Measurements from ENCODE around the gene FRMD3.
A peak's percentile ranks its signal among the peaks of the same experiment; 100 is the strongest.

FRMD3 gene

DNA sequence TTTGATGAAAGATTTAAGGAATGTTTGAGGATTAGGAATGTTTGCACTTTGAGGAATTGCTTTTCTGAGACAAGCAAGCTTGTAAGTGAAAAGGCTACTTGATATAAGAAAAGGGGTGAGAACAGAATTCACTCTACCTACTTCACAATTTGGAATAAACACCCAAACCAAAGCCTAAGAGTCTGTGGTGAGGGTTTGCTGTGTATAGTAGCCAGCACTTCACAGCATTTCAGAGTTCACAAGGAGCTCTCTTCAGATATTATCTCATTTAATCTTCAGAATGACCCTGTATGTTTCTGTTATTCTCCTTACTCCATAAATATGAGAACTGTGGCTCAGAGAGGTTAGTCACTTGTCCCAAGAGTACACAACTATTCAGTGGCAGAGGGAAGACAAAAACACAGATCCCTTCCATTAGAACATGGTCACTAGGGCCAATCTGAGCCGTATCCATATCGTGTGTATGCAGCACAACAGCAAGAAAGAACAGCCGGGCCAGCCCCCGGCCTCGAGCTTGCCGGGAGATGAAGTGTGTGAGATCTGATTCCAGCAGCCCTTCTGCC lies 92.4 kb downstream of the FRMD3 start:
- no peaks in the 10 kb centered on the region for H3K36me3 ChIP-seq (ENCODE audit: control insufficient read depth, insufficient read depth, low read length)
- no peak overlapping the region for H3K4me3 ChIP-seq (ENCODE audit: low read length)
- H3K4me1 ChIP-seq (ENCODE audit: control insufficient read depth, insufficient read depth, low read length): no peaks in the 10 kb centered on the region
- H3K27me3 ChIP-seq (ENCODE audit: control insufficient read depth, insufficient read depth, low read length): no peaks in the 10 kb centered on the region
- DNase-seq (ENCODE audit: low read depth, low spot score): no peak
- WGBS (ENCODE audit: insufficient coverage, insufficient read length): no CpG with 5 or more reads among the region's 6 CpGs
- H3K27ac ChIP-seq (ENCODE audit: low read length): no peak overlapping the region
- H3K9me3 ChIP-seq (ENCODE audit: control insufficient read depth, insufficient read depth, low read length): no peaks in the 10 kb centered on the region

DNA sequence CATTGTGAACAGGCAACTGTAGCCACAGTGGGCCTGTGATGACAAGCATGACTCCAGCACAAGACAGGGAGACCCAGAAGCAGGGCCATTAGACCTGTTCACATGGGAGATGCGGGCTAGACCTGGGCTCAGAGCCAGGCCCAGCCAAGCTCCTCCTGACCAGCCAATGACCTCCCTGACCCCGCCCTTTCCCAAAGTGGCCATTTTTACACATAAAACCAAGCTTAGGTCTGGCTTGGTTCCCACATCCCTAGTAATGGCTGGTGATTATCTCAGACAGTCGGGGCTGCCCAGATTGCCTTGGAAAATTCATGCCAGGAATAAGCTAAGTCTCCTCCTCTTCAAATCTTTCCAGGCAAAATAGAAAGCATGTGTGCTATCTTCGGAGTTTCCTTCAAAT lies 94.1 kb downstream of the FRMD3 start:
- Histone ChIP-seq H3K9me3 (ENCODE audit: control insufficient read depth, insufficient read depth, low read length) (no peaks in the 10 kb centered on the region), H3K27me3 (ENCODE audit: control insufficient read depth, insufficient read depth, low read length) (no peaks in the 10 kb centered on the region), H3K4me3 (ENCODE audit: low read length) (no peak overlapping the region), H3K4me1 (ENCODE audit: control insufficient read depth, insufficient read depth, low read length) (no peaks in the 10 kb centered on the region), H3K36me3 (ENCODE audit: control insufficient read depth, insufficient read depth, low read length) (no peaks in the 10 kb centered on the region), H3K27ac (ENCODE audit: low read length) (no peak overlapping the region)
- WGBS (ENCODE audit: insufficient coverage, insufficient read length): no CpG with 5 or more reads among the region's 4 CpGs
- no peak for DNase-seq (ENCODE audit: low read depth, low spot score)

GRCh38 chr9:83441390-83441789 lies 96.8 kb downstream of the FRMD3 start:
- H3K4me1 ChIP-seq (ENCODE audit: control insufficient read depth, insufficient read depth, low read length): no peaks in the 10 kb centered on the region
- no peaks in the 10 kb centered on the region for H3K9me3 ChIP-seq (ENCODE audit: control insufficient read depth, insufficient read depth, low read length)
- no peaks in the 10 kb centered on the region for H3K27me3 ChIP-seq (ENCODE audit: control insufficient read depth, insufficient read depth, low read length)
- H3K4me3 ChIP-seq (ENCODE audit: low read length): no peak overlapping the region
- DNase-seq (ENCODE audit: low read depth, low spot score): no peak
- no CpG with 5 or more reads among the region's 3 CpGs for WGBS (ENCODE audit: insufficient coverage, insufficient read length)
- no peaks in the 10 kb centered on the region for H3K36me3 ChIP-seq (ENCODE audit: control insufficient read depth, insufficient read depth, low read length)
- no peak overlapping the region for H3K27ac ChIP-seq (ENCODE audit: low read length)

DNA sequence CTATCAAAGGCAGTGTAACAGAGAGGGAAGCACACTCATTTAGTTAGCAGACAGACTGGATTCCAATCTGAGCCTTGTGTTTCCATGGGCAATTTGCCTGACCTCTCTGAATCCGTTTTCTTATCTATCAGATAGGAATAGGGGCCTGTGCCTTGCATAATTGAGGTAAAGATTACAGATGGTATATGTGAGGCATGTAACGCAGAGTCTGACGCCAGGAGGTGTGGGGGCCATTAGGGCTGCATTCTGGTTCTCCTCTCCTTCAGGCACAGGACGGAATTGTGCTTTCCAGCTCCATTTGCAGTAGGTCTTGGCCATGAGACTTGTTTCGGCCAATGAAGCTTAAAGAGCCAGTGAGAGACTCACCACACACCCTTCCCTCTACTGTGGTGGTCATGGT lies 97.6 kb downstream of the FRMD3 start:
- H3K9me3 ChIP-seq (ENCODE audit: control insufficient read depth, insufficient read depth, low read length): no peaks in the 10 kb centered on the region
- H3K27ac ChIP-seq (ENCODE audit: low read length): no peak overlapping the region
- no peak overlapping the region for H3K4me3 ChIP-seq (ENCODE audit: low read length)
- H3K27me3 ChIP-seq (ENCODE audit: control insufficient read depth, insufficient read depth, low read length): no peaks in the 10 kb centered on the region
- H3K36me3 ChIP-seq (ENCODE audit: control insufficient read depth, insufficient read depth, low read length): no peaks in the 10 kb centered on the region
- H3K4me1 ChIP-seq (ENCODE audit: control insufficient read depth, insufficient read depth, low read length): no peaks in the 10 kb centered on the region
- WGBS (ENCODE audit: insufficient coverage, insufficient read length): no CpG with 5 or more reads among the region's 5 CpGs
- DNase-seq (ENCODE audit: low read depth, low spot score): no peak

DNA sequence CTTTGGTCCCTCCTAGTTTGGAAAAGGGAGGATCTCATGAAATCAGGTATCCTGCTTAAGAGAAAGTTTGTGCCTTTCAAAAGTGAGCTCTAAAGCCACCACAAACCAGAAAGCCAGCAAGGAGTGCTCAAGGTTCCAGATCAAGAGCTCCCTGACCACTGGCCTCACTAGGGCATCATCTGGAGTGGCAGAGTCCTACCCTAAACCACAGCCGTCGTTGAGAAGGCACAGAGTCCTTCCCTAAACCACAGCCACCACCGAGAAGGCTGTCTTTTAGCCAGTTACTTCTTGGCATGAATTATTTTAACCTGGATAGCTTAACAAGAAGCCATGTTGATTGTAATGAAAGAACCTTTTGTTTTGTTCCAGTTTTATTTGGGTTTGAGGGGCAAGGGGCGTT lies 102.9 kb downstream of the FRMD3 start:
- Histone ChIP-seq H3K9me3 (ENCODE audit: control insufficient read depth, insufficient read depth, low read length) (no peaks in the 10 kb centered on the region), H3K27me3 (ENCODE audit: control insufficient read depth, insufficient read depth, low read length) (no peaks in the 10 kb centered on the region), H3K36me3 (ENCODE audit: control insufficient read depth, insufficient read depth, low read length) (no peaks in the 10 kb centered on the region), H3K4me3 (ENCODE audit: low read length) (no peak overlapping the region), H3K4me1 (ENCODE audit: control insufficient read depth, insufficient read depth, low read length) (peaks cover 4% of the 10 kb centered on the region; the same call in 1 of the 2 replicates), H3K27ac (ENCODE audit: low read length) (no peak overlapping the region)
- no peak for DNase-seq (ENCODE audit: low read depth, low spot score)
- WGBS (ENCODE audit: insufficient coverage, insufficient read length): no CpG with 5 or more reads among the region's 4 CpGs

- no peak for DNase-seq (ENCODE audit: low read depth, low spot score)
- Histone ChIP-seq H3K4me3 (ENCODE audit: low read length) (no peak overlapping the region), H3K4me1 (ENCODE audit: control insufficient read depth, insufficient read depth, low read length) (peaks cover 4% of the 10 kb centered on the region; the same call in 1 of the 2 replicates), H3K27me3 (ENCODE audit: control insufficient read depth, insufficient read depth, low read length) (no peaks in the 10 kb centered on the region), H3K9me3 (ENCODE audit: control insufficient read depth, insufficient read depth, low read length) (no peaks in the 10 kb centered on the region), H3K27ac (ENCODE audit: low read length) (no peak overlapping the region), H3K36me3 (ENCODE audit: control insufficient read depth, insufficient read depth, low read length) (no peaks in the 10 kb centered on the region)
- WGBS (ENCODE audit: insufficient coverage, insufficient read length): no CpG with 5 or more reads among the region's 1 CpG
These were observed 103.9 kb downstream of the FRMD3 start for GRCh38 chr9:83434254-83434653.

GRCh38 chr9:83433846-83434245 lies 104.4 kb downstream of the FRMD3 start:
- no CpG with 5 or more reads among the region's 1 CpG for WGBS (ENCODE audit: insufficient coverage, insufficient read length)

GRCh38 chr9:83432877-83433550 lies 105.2 kb downstream of the FRMD3 start:
- DNase-seq (ENCODE audit: low read depth, low spot score): no peak
- H3K4me3 ChIP-seq (ENCODE audit: low read length): no peak overlapping the region
- H3K4me1 ChIP-seq (ENCODE audit: control insufficient read depth, insufficient read depth, low read length): peaks cover 4% of the 10 kb centered on the region; the same call in 1 of the 2 replicates
- no peaks in the 10 kb centered on the region for H3K27me3 ChIP-seq (ENCODE audit: control insufficient read depth, insufficient read depth, low read length)
- H3K9me3 ChIP-seq (ENCODE audit: control insufficient read depth, insufficient read depth, low read length): no peaks in the 10 kb centered on the region
- no CpG with 5 or more reads among the region's 2 CpGs for WGBS (ENCODE audit: insufficient coverage, insufficient read length)
- no peak overlapping the region for H3K27ac ChIP-seq (ENCODE audit: low read length)
- no peaks in the 10 kb centered on the region for H3K36me3 ChIP-seq (ENCODE audit: control insufficient read depth, insufficient read depth, low read length)

More at GRCh38 chr9:83433846-83434245, 104.4 kb downstream of the FRMD3 start:
- H3K36me3 ChIP-seq (ENCODE audit: control insufficient read depth, insufficient read depth, low read length): no peaks in the 10 kb centered on the region
- DNase-seq (ENCODE audit: low read depth, low spot score): no peak
- H3K27ac ChIP-seq (ENCODE audit: low read length): no peak overlapping the region
- H3K27me3 ChIP-seq (ENCODE audit: control insufficient read depth, insufficient read depth, low read length): no peaks in the 10 kb centered on the region
- no peak overlapping the region for H3K4me3 ChIP-seq (ENCODE audit: low read length)
- peaks cover 4% of the 10 kb centered on the region; the same call in 1 of the 2 replicates for H3K4me1 ChIP-seq (ENCODE audit: control insufficient read depth, insufficient read depth, low read length)
- no peaks in the 10 kb centered on the region for H3K9me3 ChIP-seq (ENCODE audit: control insufficient read depth, insufficient read depth, low read length)

- peaks cover 4% of the 10 kb centered on the region; the same call in 1 of the 2 replicates for H3K4me1 ChIP-seq (ENCODE audit: control insufficient read depth, insufficient read depth, low read length)
- WGBS (ENCODE audit: insufficient coverage, insufficient read length): no CpG with 5 or more reads among the region's 6 CpGs
- DNase-seq (ENCODE audit: low read depth, low spot score): peak; percentile 22
- H3K27ac ChIP-seq (ENCODE audit: low read length): no peak overlapping the region
- H3K9me3 ChIP-seq (ENCODE audit: control insufficient read depth, insufficient read depth, low read length): no peaks in the 10 kb centered on the region
- H3K4me3 ChIP-seq (ENCODE audit: low read length): no peak overlapping the region
- H3K36me3 ChIP-seq (ENCODE audit: control insufficient read depth, insufficient read depth, low read length): no peaks in the 10 kb centered on the region
- no peaks in the 10 kb centered on the region for H3K27me3 ChIP-seq (ENCODE audit: control insufficient read depth, insufficient read depth, low read length)
These were observed 106.0 kb downstream of the FRMD3 start for GRCh38 chr9:83432104-83432627.

- no peak overlapping the region for H3K27ac ChIP-seq (ENCODE audit: low read length)
- H3K9me3 ChIP-seq (ENCODE audit: control insufficient read depth, insufficient read depth, low read length): no peaks in the 10 kb centered on the region
- no peaks in the 10 kb centered on the region for H3K27me3 ChIP-seq (ENCODE audit: control insufficient read depth, insufficient read depth, low read length)
- no CpG with 5 or more reads among the region's 7 CpGs for WGBS (ENCODE audit: insufficient coverage, insufficient read length)
- peaks cover 4% of the 10 kb centered on the region; the same call in 1 of the 2 replicates for H3K4me1 ChIP-seq (ENCODE audit: control insufficient read depth, insufficient read depth, low read length)
- H3K36me3 ChIP-seq (ENCODE audit: control insufficient read depth, insufficient read depth, low read length): no peaks in the 10 kb centered on the region
- DNase-seq (ENCODE audit: low read depth, low spot score): no peak
- H3K4me3 ChIP-seq (ENCODE audit: low read length): no peak overlapping the region
These were observed 106.8 kb downstream of the FRMD3 start for GRCh38 chr9:83431101-83432060.

Measured in iPS DF 6.9 (cell line).